HCT116 (cell line): Measurements from ENCODE around the gene ZBTB8A. TPM values are rescaled to one million over a fixed set of nuclear protein-coding genes. Genes with fewer than 3 reads are reported as not detected.

Source experiments
- ATAC-seq: fragments of 200-7000 bp; cut with Tn5 transposase; 2 replicates; pipeline ENCODE4 v1.9.1; 2020; ENCODE audit warnings: mild to moderate bottlenecking, moderate library complexity
- BruUV-seq: library from RNA; stranded (reverse); fragments of 400-500 nt; replicated peaks from 2 replicates; lab custom pipeline; 2021; lab: Mats Ljungman, UMichigan
- CTCF ChIA-PET: fragments of 300-600 bp; sonication (Branson Sonifier 250); formaldehyde crosslinking; loops from one replicate; lab custom pipeline; 2021; ENCODE audit warnings: antibody characterized with exemption; lab: Charles Lee
- POLR2A ChIA-PET: fragments of 300-600, 350-600 bp; sonication (Branson Sonifier 250); formaldehyde crosslinking; loops from one replicate; lab custom pipeline; 2021; ENCODE audit warnings: antibody characterized with exemption; lab: Charles Lee
- RAD21 ChIA-PET, 2 experiments: fragments of 300-600 bp; sonication (Branson Sonifier 250); formaldehyde crosslinking; loops; one replicate each; lab custom pipeline; 2023; ENCODE audit warnings: low total read pairs in 2 of 2; ENCODE audit not compliant: uncharacterized antibody in 2 of 2, unreplicated experiment in 2 of 2, low non-redundant PET in 1 of 2; lab: Charles Lee
- DNase-seq: peaks from one replicate; pipeline ENCODE4 v3.0.0-alpha.2; 2010; ENCODE audit warnings: low read depth, low spot score
- H2AFZ ChIP-seq: fragments of 200-600 bp; shearing (Covaris generic), sonication (generic); 2 replicates; pipeline ENCODE4 v1.6.1; 2017; ENCODE audit warnings: low read depth, mixed run types, mixed read lengths, antibody characterized with exemption, low read length; ENCODE audit not compliant: poor library complexity, severe bottlenecking
- H3K27ac ChIP-seq: 2 replicates; pipeline ENCODE4 v1.5.1; 2012; ENCODE audit warnings: low read depth, low read length
- H3K27me3 ChIP-seq: fragments of 200-600 bp; sonication (generic); 2 replicates; pipeline ENCODE4 v1.6.1; 2016; ENCODE audit warnings: mixed run types, low read length, mixed read lengths; ENCODE audit not compliant: insufficient read depth
- H3K36me3 ChIP-seq, 2 experiments: fragments of 200-500 bp in 1 of 2; fragments of 200-600 bp in 1 of 2; sonication (Bioruptor generic) in 1 of 2; sonication (generic) in 1 of 2; 2 replicates each; pipeline versions ENCODE4 v1.5.1 to v1.6.1; 2014 to 2016; ENCODE audit warnings: low read length in 2 of 2, inconsistent platforms in 1 of 2, mixed read lengths in 1 of 2, mixed run types in 1 of 2; ENCODE audit not compliant: insufficient read depth in 2 of 2, control insufficient read depth in 1 of 2
- H3K4me1 ChIP-seq, 2 experiments: fragments of 200-600 bp in 1 of 2; sonication (generic) in 1 of 2; 2 replicates each; pipeline versions ENCODE4 v1.5.1 to v1.6.1; 2012 to 2017; ENCODE audit warnings: low read length in 2 of 2, inconsistent platforms in 1 of 2, mild to moderate bottlenecking in 1 of 2, mixed read lengths in 1 of 2, mixed run types in 1 of 2, moderate library complexity in 1 of 2; ENCODE audit not compliant: insufficient read depth in 2 of 2, control insufficient read depth in 1 of 2
- H3K4me2 ChIP-seq: fragments of 200-600 bp; sonication (generic); 2 replicates; pipeline ENCODE4 v1.6.1; 2017; ENCODE audit warnings: mixed run types, low read length, mixed read lengths
- H3K4me3 ChIP-seq, 2 experiments: fragments of 200-600 bp in 1 of 2; sonication (generic) in 1 of 2; replicated peaks in 1 of 2; 2 replicates each; pipeline ENCODE4 v1.5.1; 2011 to 2016; ENCODE audit warnings: low read length in 2 of 2, control low read depth in 1 of 2, low read depth in 1 of 2, mild to moderate bottlenecking in 1 of 2, mixed read lengths in 1 of 2, mixed run types in 1 of 2
- H3K79me2 ChIP-seq: fragments of 200-600 bp; sonication (generic); 2 replicates; pipeline ENCODE4 v1.6.1; 2017; ENCODE audit warnings: mild to moderate bottlenecking, mixed run types, low read length, moderate library complexity, mixed read lengths; ENCODE audit not compliant: insufficient read depth
- H3K9ac ChIP-seq: fragments of 200-600 bp; sonication (generic); 2 replicates; pipeline ENCODE4 v1.6.1; 2016; ENCODE audit warnings: low read length, mixed read lengths
- H3K9me2 ChIP-seq: fragments of 200-600 bp; sonication (generic), shearing (Covaris generic); 2 replicates; pipeline ENCODE4 v1.6.1; 2017; ENCODE audit warnings: mixed run types, mild to moderate bottlenecking, moderate library complexity; ENCODE audit not compliant: insufficient read depth
- H3K9me3 ChIP-seq, 2 experiments: fragments of 200-500 bp in 1 of 2; fragments of 200-600 bp in 1 of 2; sonication (Bioruptor generic) in 1 of 2; sonication (generic) in 1 of 2; 2 replicates each; pipeline ENCODE4 v1.6.1; 2014 to 2017; ENCODE audit warnings: low read length in 2 of 2, mixed read lengths in 2 of 2, inconsistent platforms in 1 of 2, low read depth in 1 of 2, mild to moderate bottlenecking in 1 of 2, mixed run types in 1 of 2, moderate library complexity in 1 of 2; ENCODE audit not compliant: control insufficient read depth in 1 of 2, insufficient read depth in 1 of 2
- H4K20me1 ChIP-seq: fragments of 200-600 bp; sonication (generic), shearing (Covaris generic); 2 replicates; pipeline ENCODE4 v1.6.1; 2017; ENCODE audit warnings: mixed run types, mild to moderate bottlenecking, moderate library complexity; ENCODE audit not compliant: insufficient read depth
- CBX3 ChIP-seq: IDR thresholded peaks from 2 replicates; pipeline ENCODE4 v1.6.1; 2012; ENCODE audit warnings: low read depth
- EGR1 ChIP-seq: IDR thresholded peaks from 2 replicates; pipeline ENCODE4 v1.6.1; 2012; ENCODE audit warnings: low read depth
- ELF1 ChIP-seq: IDR thresholded peaks from 2 replicates; pipeline ENCODE4 v1.6.1; 2012; ENCODE audit warnings: low read depth, borderline replicate concordance
- EZH2 ChIP-seq: fragments of 200-600 bp; sonication (generic); IDR thresholded peaks from 2 replicates; pipeline ENCODE4 v1.6.1; 2017; ENCODE audit warnings: antibody characterized with exemption, mixed run types
- FOSL1 ChIP-seq: IDR thresholded peaks from 2 replicates; pipeline ENCODE4 v1.6.1; 2012; ENCODE audit warnings: low read depth
- POLR2A ChIP-seq: IDR thresholded peaks from 2 replicates; pipeline ENCODE4 v1.7.0; 2011; ENCODE audit warnings: borderline replicate concordance; ENCODE audit not compliant: insufficient read depth, insufficient read length; ENCODE audit errors: extremely low read depth
- POLR2AphosphoS5 ChIP-seq: IDR thresholded peaks from 2 replicates; pipeline ENCODE4 v1.6.1; 2011; ENCODE audit warnings: mild to moderate bottlenecking, low read depth, low read length, moderate library complexity
- SIN3A ChIP-seq: IDR thresholded peaks from 2 replicates; pipeline ENCODE4 v1.6.1; 2012; ENCODE audit warnings: low read depth
- SP1 ChIP-seq: IDR thresholded peaks from 2 replicates; pipeline ENCODE4 v1.6.1; 2012; ENCODE audit warnings: low read depth
- SRF ChIP-seq: IDR thresholded peaks from 2 replicates; pipeline ENCODE4 v1.6.1; 2012; ENCODE audit warnings: low read depth
- TCF7L2 ChIP-seq: IDR thresholded peaks from 2 replicates; pipeline ENCODE4 v1.7.0; 2011; ENCODE audit warnings: borderline replicate concordance, inconsistent platforms; ENCODE audit not compliant: insufficient read depth, insufficient read length; ENCODE audit errors: extremely low read depth
- YY1 ChIP-seq: IDR thresholded peaks from 2 replicates; pipeline ENCODE4 v1.6.1; 2011; ENCODE audit warnings: low read length, low read depth, moderate library complexity, mild to moderate bottlenecking; ENCODE audit not compliant: insufficient replicate concordance; ENCODE audit errors: extremely low read depth
- ZFX ChIP-seq: fragments of 450-650 bp; IDR thresholded peaks from 2 replicates; pipeline ENCODE4 v1.6.1; 2017
- ZNF274 ChIP-seq: fragments of 200-500 bp; sonication (Bioruptor generic); IDR thresholded peaks from 2 replicates; pipeline ENCODE4 v1.6.1; 2014; ENCODE audit warnings: mild to moderate bottlenecking, low read depth, low read length, inconsistent platforms
- intact Hi-C: fragments of 100-400 bp; cut with micrococcal nuclease; formaldehyde crosslinking; loops from 2 replicates; pipeline ENCODE4 v1.10.0; 2022
- total RNA-seq: library from RNA; stranded (reverse); gene quantifications from one replicate; pipeline ENCODE4 v1.2.1, GENCODE V29; 2021; ENCODE audit not compliant: unreplicated experiment
- TF ChIP-seq, protein P1 (sequence below): IDR thresholded peaks from 2 replicates; pipeline ENCODE4 v1.6.1; 2012
- TF ChIP-seq, protein P2 (sequence below): IDR thresholded peaks from 2 replicates; pipeline ENCODE4 v1.6.1; 2012; ENCODE audit warnings: low read depth
- TF ChIP-seq, protein P3 (sequence below): IDR thresholded peaks from 2 replicates; pipeline ENCODE4 v1.6.1; 2012
- TF ChIP-seq, protein P4 (sequence below): IDR thresholded peaks from 2 replicates; pipeline ENCODE4 v1.6.1; 2011; ENCODE audit warnings: mild to moderate bottlenecking, low read length, moderate library complexity; ENCODE audit not compliant: insufficient replicate concordance; ENCODE audit errors: extremely low read depth
- TF ChIP-seq, protein P5 (sequence below), 3 experiments: fragments of 200-600 bp in 1 of 3; sonication (generic) in 1 of 3; IDR thresholded peaks in 2 of 3; conservative IDR thresholded peaks in 1 of 3; 2 replicates each; pipeline ENCODE4 v1.5.1; 2012 to 2017; ENCODE audit warnings: low read depth in 2 of 3, low read length in 2 of 3, antibody characterized with exemption in 1 of 3, borderline replicate concordance in 1 of 3, control low read depth in 1 of 3, mild to moderate bottlenecking in 1 of 3, mixed read lengths in 1 of 3, mixed run types in 1 of 3, moderate library complexity in 1 of 3; ENCODE audit not compliant: insufficient read depth in 1 of 3

Gene ZBTB8A
- total RNA-seq, 1 experiment from 2014 or later, result 9.7 TPM

DNA sequence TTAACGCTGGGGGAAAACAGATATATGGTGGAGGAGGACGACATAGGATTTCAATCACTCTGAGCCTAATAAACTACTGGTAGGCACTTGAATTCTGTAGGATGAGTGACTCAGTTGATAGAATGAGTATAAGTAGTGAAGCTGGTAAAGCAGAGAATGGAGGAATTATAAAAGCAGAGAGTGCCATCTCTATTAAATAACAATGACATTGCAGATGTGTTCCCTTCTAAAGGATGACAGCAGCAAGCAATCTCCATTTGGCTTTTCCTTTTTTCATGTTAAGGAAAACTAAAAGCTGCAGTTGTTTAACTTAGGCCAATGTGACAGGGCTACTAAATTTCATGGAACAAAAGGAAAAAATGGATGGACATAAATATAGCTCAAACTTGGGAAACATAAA, 93.6 kb downstream of the ZBTB8A start:
- no peak for DNase-seq
- Histone ChIP-seq H3K36me3 (peaks cover 4 to 7% of the 10 kb centered on the region in 2 experiments; a peak in 2 of 4 replicates), H3K27ac (no peak overlapping the region), H3K4me3 (no peak overlapping the region), H3K4me1 (no peaks in the 10 kb centered on the region), H3K4me2 (no peak overlapping the region), H3K9me2 (no peaks in the 10 kb centered on the region), H4K20me1 (0 out of 2 replicates have a peak, but pooled peaks cover 4% of the 10 kb centered on the region), H3K9me3 (no peaks in the 10 kb centered on the region), H3K79me2 (peaks cover 57% of the 10 kb centered on the region), H3K27me3 (no peaks in the 10 kb centered on the region), H2AFZ (no peak overlapping the region), H3K9ac (no peak overlapping the region)
- TF ChIP-seq, protein P1, sequence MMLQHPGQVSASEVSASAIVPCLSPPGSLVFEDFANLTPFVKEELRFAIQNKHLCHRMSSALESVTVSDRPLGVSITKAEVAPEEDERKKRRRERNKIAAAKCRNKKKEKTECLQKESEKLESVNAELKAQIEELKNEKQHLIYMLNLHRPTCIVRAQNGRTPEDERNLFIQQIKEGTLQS, result no peak
- TF ChIP-seq ZNF274 (no peak), EGR1 (no peak), ELF1 (no peak), POLR2A (no peak), SRF (no peak), CBX3 (no peak), FOSL1 (no peak), EZH2 (no peak), SIN3A (no peak), SP1 (no peak), TCF7L2 (no peak), POLR2AphosphoS5 (no peak), YY1 (no peak), ZFX (no peak)
- TF ChIP-seq, protein P2, sequence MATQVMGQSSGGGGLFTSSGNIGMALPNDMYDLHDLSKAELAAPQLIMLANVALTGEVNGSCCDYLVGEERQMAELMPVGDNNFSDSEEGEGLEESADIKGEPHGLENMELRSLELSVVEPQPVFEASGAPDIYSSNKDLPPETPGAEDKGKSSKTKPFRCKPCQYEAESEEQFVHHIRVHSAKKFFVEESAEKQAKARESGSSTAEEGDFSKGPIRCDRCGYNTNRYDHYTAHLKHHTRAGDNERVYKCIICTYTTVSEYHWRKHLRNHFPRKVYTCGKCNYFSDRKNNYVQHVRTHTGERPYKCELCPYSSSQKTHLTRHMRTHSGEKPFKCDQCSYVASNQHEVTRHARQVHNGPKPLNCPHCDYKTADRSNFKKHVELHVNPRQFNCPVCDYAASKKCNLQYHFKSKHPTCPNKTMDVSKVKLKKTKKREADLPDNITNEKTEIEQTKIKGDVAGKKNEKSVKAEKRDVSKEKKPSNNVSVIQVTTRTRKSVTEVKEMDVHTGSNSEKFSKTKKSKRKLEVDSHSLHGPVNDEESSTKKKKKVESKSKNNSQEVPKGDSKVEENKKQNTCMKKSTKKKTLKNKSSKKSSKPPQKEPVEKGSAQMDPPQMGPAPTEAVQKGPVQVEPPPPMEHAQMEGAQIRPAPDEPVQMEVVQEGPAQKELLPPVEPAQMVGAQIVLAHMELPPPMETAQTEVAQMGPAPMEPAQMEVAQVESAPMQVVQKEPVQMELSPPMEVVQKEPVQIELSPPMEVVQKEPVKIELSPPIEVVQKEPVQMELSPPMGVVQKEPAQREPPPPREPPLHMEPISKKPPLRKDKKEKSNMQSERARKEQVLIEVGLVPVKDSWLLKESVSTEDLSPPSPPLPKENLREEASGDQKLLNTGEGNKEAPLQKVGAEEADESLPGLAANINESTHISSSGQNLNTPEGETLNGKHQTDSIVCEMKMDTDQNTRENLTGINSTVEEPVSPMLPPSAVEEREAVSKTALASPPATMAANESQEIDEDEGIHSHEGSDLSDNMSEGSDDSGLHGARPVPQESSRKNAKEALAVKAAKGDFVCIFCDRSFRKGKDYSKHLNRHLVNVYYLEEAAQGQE, result no peak
- TF ChIP-seq, protein P3, sequence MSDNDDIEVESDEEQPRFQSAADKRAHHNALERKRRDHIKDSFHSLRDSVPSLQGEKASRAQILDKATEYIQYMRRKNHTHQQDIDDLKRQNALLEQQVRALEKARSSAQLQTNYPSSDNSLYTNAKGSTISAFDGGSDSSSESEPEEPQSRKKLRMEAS, result no peak
- TF ChIP-seq, protein P4, sequence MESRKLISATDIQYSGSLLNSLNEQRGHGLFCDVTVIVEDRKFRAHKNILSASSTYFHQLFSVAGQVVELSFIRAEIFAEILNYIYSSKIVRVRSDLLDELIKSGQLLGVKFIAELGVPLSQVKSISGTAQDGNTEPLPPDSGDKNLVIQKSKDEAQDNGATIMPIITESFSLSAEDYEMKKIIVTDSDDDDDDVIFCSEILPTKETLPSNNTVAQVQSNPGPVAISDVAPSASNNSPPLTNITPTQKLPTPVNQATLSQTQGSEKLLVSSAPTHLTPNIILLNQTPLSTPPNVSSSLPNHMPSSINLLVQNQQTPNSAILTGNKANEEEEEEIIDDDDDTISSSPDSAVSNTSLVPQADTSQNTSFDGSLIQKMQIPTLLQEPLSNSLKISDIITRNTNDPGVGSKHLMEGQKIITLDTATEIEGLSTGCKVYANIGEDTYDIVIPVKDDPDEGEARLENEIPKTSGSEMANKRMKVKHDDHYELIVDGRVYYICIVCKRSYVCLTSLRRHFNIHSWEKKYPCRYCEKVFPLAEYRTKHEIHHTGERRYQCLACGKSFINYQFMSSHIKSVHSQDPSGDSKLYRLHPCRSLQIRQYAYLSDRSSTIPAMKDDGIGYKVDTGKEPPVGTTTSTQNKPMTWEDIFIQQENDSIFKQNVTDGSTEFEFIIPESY, result no peak
- TF ChIP-seq, protein P5, sequence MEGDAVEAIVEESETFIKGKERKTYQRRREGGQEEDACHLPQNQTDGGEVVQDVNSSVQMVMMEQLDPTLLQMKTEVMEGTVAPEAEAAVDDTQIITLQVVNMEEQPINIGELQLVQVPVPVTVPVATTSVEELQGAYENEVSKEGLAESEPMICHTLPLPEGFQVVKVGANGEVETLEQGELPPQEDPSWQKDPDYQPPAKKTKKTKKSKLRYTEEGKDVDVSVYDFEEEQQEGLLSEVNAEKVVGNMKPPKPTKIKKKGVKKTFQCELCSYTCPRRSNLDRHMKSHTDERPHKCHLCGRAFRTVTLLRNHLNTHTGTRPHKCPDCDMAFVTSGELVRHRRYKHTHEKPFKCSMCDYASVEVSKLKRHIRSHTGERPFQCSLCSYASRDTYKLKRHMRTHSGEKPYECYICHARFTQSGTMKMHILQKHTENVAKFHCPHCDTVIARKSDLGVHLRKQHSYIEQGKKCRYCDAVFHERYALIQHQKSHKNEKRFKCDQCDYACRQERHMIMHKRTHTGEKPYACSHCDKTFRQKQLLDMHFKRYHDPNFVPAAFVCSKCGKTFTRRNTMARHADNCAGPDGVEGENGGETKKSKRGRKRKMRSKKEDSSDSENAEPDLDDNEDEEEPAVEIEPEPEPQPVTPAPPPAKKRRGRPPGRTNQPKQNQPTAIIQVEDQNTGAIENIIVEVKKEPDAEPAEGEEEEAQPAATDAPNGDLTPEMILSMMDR (IDR thresholded peaks at IDR 0.05 in 2 of 3, conservative IDR thresholded peaks at IDR 0.05 in 1 of 3; ENCODE audit: borderline replicate concordance in 1 of 3, insufficient read depth in 1 of 3, low read depth in 2 of 3, low read length in 2 of 3), result no peak
- ChIA-PET POLR2A (no interaction called here), CTCF (no interaction called here), RAD21 (no interaction called here)
- TSS peak; percentile 21 for BruUV-seq
- ATAC-seq, result no peak
- intact Hi-C loops, result no loop called here
